Hepatocyte (in vitro differentiated cells): ENCODE data around the gene C10orf105. TPM values are rescaled to one million over a fixed set of nuclear protein-coding genes. Genes with fewer than 3 reads are reported as not detected.

Experiments used
- DNase-seq: peaks from one replicate; pipeline ENCODE4 v3.0.0-alpha.2; 2016; ENCODE audit warnings: low spot score
- H2AFZ ChIP-seq: fragments of 200-600 bp; sonication (generic); 2 replicates; pipeline ENCODE4 v1.6.0; 2016; ENCODE audit warnings: antibody characterized with exemption, mild to moderate bottlenecking
- H3K27ac ChIP-seq: fragments of 200-600 bp; sonication (generic); 2 replicates; pipeline ENCODE4 v1.5.1; 2016; ENCODE audit warnings: mild to moderate bottlenecking
- H3K27me3 ChIP-seq: fragments of 200-600 bp; sonication (generic); 2 replicates; pipeline ENCODE4 v1.6.1; 2016
- H3K36me3 ChIP-seq: fragments of 200-600 bp; sonication (generic); replicated peaks from 2 replicates; pipeline ENCODE4 v1.5.1; 2016; ENCODE audit warnings: low read depth; ENCODE audit not compliant: insufficient read depth
- H3K4me1 ChIP-seq: fragments of 200-600 bp; sonication (generic); 2 replicates; pipeline ENCODE4 v1.5.1; 2016; ENCODE audit warnings: mild to moderate bottlenecking, moderate library complexity; ENCODE audit not compliant: insufficient read depth
- H3K4me2 ChIP-seq: fragments of 200-600 bp; sonication (generic); 2 replicates; pipeline ENCODE4 v1.6.0; 2016
- H3K4me3 ChIP-seq: fragments of 200-600 bp; sonication (generic); 2 replicates; pipeline ENCODE4 v1.5.1; 2016; ENCODE audit warnings: mild to moderate bottlenecking
- H3K79me2 ChIP-seq: fragments of 200-600 bp; sonication (generic); 2 replicates; pipeline ENCODE4 v1.6.0; 2017; ENCODE audit warnings: mild to moderate bottlenecking
- H3K9me2 ChIP-seq: fragments of 200-600 bp; sonication (generic); replicated peaks from 2 replicates; pipeline ENCODE4 v1.6.0; 2017; ENCODE audit warnings: mild to moderate bottlenecking; ENCODE audit not compliant: insufficient read depth
- H3K9me3 ChIP-seq: fragments of 200-600 bp; sonication (generic); 2 replicates; pipeline ENCODE4 v1.5.1; 2016; ENCODE audit warnings: low read depth, mild to moderate bottlenecking
- H4K20me1 ChIP-seq: fragments of 200-600 bp; sonication (generic); 2 replicates; pipeline ENCODE4 v1.6.0; 2016; ENCODE audit warnings: mild to moderate bottlenecking; ENCODE audit not compliant: insufficient read depth, poor library complexity, severe bottlenecking
- EZH2 ChIP-seq: fragments of 200-600 bp; sonication (generic); IDR thresholded peaks from 2 replicates; pipeline ENCODE4 v1.6.1; 2016; ENCODE audit warnings: antibody characterized with exemption, mild to moderate bottlenecking, borderline replicate concordance
- EZH2phosphoT487 ChIP-seq: fragments of 200-600 bp; sonication (generic); IDR thresholded peaks from one replicate; pipeline ENCODE4 v1.6.1; 2018; ENCODE audit warnings: antibody characterized with exemption, mild to moderate bottlenecking, low read depth, moderate library complexity; ENCODE audit not compliant: unreplicated experiment, severe bottlenecking
- WGBS: methylation state at CpG from one replicate; pipeline ENCODE4 v1.1.6; 2016; ENCODE audit warnings: low lambda C conversion rate; ENCODE audit errors: missing lambda C conversion rate; 5-methylcytosine and 5-hydroxymethylcytosine counted together
- polyA plus RNA-seq: library from polyadenylated mRNA; unstranded; fragments of >200 nt; fragmentation: Nextera tagmentation; extraction: Ambion mirVana; gene quantifications from 2 replicates; pipeline ENCODE4 v1.2.1, GENCODE V29; 2016
- total RNA-seq: library from RNA; depleted of rRNA; stranded (reverse); fragments of >200 nt; gene quantifications from 2 replicates; pipeline ENCODE4 v1.2.3, GENCODE V29; 2014
- TF ChIP-seq, protein P1 (sequence below): fragments of 200-600 bp; sonication (generic); IDR thresholded peaks from 2 replicates; pipeline ENCODE4 v1.5.1; 2016; ENCODE audit warnings: antibody characterized with exemption, mild to moderate bottlenecking; ENCODE audit not compliant: poor library complexity

Gene C10orf105
- total and polyA plus RNA-seq, 2 experiments from 2014 or later, result not detected

DNA sequence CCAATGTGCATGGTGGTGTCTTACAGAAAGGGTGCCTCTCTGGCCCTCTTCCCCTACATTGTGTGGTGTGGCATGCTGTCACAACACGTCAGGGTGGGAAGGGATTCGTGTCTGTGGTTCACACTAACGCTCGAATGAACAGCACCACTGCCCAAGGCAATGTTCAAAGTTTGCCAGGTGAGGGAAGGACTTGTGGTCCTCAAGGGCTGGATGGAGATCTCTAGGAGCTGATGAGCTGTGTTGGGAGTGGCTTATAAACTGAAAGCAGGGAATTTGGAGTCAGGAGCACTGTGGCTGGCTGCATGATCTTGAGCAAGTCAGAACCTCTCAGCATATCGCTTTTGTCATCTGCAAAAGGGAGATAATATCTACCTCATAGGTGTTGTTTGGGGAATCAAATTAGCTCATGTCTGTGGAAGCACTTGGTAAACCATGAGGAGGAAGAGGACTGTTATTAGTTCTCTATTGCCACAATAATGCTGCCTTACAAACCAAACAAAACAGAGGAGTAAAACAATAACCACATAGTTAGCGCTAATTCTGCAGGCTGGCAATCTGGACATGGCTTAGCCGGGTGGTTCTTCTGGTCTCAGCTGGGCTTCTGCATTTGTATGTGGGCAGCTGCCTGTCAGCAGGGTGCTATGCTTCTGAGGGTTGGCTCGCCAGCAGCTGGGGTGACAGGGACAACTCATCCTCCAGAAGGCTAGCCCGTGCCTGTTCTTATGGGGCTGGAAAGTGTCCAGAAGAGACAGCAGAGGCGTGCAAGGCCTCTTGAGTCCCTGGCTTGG is 22.9 kb upstream of the C10orf105 start:
- 90% methylated on average over 10 of the region's 10 CpGs for WGBS
- Histone ChIP-seq H3K79me2 (no peaks in the 10 kb centered on the region), H3K4me3 (no peak overlapping the region), H2AFZ (no peak overlapping the region), H3K4me1 (peaks cover 15% of the 10 kb centered on the region), H3K27me3 (no peaks in the 10 kb centered on the region), H3K27ac (no peak overlapping the region), H3K9me2 (no peaks in the 10 kb centered on the region), H3K4me2 (no peak overlapping the region), H4K20me1 (no peaks in the 10 kb centered on the region), H3K9me3 (no peaks in the 10 kb centered on the region), H3K36me3 (no peaks in the 10 kb centered on the region)
- no peak for DNase-seq
- no peak for TF ChIP-seq EZH2
- TF ChIP-seq, protein P1, sequence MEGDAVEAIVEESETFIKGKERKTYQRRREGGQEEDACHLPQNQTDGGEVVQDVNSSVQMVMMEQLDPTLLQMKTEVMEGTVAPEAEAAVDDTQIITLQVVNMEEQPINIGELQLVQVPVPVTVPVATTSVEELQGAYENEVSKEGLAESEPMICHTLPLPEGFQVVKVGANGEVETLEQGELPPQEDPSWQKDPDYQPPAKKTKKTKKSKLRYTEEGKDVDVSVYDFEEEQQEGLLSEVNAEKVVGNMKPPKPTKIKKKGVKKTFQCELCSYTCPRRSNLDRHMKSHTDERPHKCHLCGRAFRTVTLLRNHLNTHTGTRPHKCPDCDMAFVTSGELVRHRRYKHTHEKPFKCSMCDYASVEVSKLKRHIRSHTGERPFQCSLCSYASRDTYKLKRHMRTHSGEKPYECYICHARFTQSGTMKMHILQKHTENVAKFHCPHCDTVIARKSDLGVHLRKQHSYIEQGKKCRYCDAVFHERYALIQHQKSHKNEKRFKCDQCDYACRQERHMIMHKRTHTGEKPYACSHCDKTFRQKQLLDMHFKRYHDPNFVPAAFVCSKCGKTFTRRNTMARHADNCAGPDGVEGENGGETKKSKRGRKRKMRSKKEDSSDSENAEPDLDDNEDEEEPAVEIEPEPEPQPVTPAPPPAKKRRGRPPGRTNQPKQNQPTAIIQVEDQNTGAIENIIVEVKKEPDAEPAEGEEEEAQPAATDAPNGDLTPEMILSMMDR, result no peak
- TF ChIP-seq EZH2phosphoT487, result no peak

DNA sequence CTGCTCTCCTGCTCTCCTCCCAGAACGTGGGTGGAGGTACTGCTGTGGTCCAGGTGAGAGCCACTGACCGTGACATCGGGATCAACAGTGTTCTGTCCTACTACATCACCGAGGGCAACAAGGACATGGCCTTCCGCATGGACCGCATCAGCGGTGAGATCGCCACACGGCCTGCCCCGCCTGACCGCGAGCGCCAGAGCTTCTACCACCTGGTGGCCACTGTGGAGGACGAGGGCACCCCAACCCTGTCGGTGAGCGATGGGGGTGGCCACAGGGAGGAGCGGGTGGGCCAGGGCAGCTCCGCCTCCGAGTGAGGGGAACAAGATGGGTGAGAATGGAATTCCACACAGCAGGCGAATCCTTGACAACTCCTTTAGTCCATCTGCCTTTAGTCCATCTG is 22.1 kb upstream of the C10orf105 start:
- Histone ChIP-seq H4K20me1 (no peaks in the 10 kb centered on the region), H3K9me3 (no peaks in the 10 kb centered on the region), H3K27me3 (no peaks in the 10 kb centered on the region), H3K4me3 (no peak overlapping the region), H3K79me2 (no peaks in the 10 kb centered on the region), H3K36me3 (no peaks in the 10 kb centered on the region), H3K27ac (no peak overlapping the region), H2AFZ (no peak overlapping the region), H3K9me2 (no peaks in the 10 kb centered on the region), H3K4me1 (peaks cover 7% of the 10 kb centered on the region), H3K4me2 (no peak overlapping the region)
- TF ChIP-seq EZH2 (no peak), EZH2phosphoT487 (no peak)
- TF ChIP-seq, protein P1, result no peak
- WGBS, result 95% methylated on average over 20 of the region's 20 CpGs
- no peak for DNase-seq

DNA sequence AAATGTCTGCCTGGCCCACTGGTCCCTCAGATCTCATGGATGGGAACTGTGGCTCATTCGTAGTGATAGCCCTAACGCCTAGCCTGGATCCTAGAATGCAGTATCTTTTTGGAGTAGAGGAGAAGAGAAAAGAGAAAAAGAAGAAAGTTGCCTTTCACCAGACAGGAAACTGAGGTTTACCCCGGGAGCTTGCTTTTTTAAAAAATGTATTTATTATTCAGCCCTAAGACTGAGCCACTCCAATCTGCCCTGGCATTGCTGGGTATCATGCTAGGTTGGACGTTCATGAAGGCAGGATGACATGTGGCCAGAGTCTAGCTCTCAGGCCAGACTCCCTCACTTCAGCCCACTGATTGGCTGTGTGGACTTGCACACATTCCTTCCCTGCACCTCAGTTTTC is 21.5 kb upstream of the C10orf105 start:
- Histone ChIP-seq H3K4me2 (no peak overlapping the region), H4K20me1 (no peaks in the 10 kb centered on the region), H3K79me2 (no peaks in the 10 kb centered on the region), H3K9me2 (no peaks in the 10 kb centered on the region), H3K4me3 (no peak overlapping the region), H3K36me3 (no peaks in the 10 kb centered on the region), H3K27ac (no peak overlapping the region), H3K4me1 (peaks cover under 1% of the 10 kb centered on the region), H3K27me3 (no peaks in the 10 kb centered on the region), H2AFZ (no peak overlapping the region), H3K9me3 (no peaks in the 10 kb centered on the region)
- TF ChIP-seq, protein P1, result no peak
- TF ChIP-seq EZH2, result no peak
- TF ChIP-seq EZH2phosphoT487, result no peak
- WGBS, result 67% methylated on average over 4 of the region's 4 CpGs
- no peak for DNase-seq
